ENCODE measurements around the gene ANKRD17. TPM values are rescaled to one million over a fixed set of nuclear protein-coding genes. Genes with fewer than 3 reads are reported as not detected.

Gene ANKRD17
- total and polyA plus RNA-seq, 9 of the 15 experiments (the other 6 are each of a cell fraction or from before 2014, with no cell fraction given): 25.5 to 86.9 (median 52.2) TPM

DNA sequence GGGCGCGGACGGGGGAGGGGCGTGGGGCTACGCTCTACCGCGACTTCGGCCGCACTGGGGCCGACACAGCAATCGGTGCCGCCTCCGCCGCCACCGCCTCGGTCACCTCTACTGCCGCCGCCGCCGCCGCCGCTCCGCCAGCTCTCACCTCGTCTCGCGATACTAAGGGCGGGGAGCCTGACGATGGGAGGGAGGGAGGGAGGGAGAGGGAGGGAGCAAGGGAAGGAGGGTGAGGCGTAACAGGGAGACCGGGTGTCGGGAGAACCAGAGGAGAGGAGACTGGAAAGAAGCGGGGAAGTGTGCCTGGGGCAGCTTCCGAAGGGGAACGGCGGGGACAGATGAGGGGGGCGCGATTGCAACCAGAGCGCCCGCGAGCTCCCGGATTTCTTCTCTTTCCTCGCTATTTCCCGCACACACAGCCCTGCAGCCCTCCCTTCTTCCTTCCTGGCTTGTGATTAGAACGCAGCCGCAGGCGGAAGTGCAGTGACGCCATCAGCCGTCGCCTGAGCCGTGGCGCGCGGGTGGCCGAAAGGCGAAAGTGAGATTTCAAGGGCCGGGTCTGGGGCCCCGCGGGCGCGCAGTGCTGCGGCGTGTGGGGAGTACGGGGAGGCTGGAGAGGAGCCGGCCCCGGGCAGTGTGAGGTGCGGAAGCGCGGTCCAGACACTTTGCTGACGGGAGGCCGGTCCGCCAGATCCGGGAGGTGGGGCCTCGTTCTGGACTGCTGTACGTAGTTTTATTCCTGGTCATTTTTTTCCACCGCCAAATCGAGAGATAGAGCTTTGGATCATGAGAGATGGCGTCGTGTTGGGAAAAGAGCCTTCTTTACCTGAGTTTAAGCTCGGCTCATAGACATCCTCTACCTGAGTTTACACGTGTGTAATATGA lies at the start of gene ANKRD17 (continued):
- TF ChIP-seq CBX8 (IDR thresholded peaks at IDR 0.05; ENCODE audit: borderline replicate concordance, extremely low read depth, low read depth, low read length, poor library complexity, severe bottlenecking) (no peak), KDM1A (IDR thresholded peaks at IDR 0.05) (peak in 1 of 2 experiments; percentile 80; a peak in 2 of 4 replicates), ZNF263 (CRISPR knock-in tag; IDR thresholded peaks at IDR 0.05; ENCODE audit: borderline replicate concordance) (peak; percentile 86), ZFX (CRISPR knock-in tag; IDR thresholded peaks at IDR 0.05) (peak; percentile 96), MCM3 (IDR thresholded peaks at IDR 0.05) (no peak), MYC (IDR thresholded peaks at IDR 0.05; ENCODE audit: low read depth, low read length) (peak; percentile 92), MYC (CRISPR knock-in tag; IDR thresholded peaks at IDR 0.05; ENCODE audit: borderline replicate concordance, low read depth) (0 out of 2 replicates have a peak, but pooled peaks have one; percentile 69), FOXJ2 (tag; IDR thresholded peaks at IDR 0.05) (0 out of 2 replicates have a peak, but pooled peaks have one; percentile 51), CREM (IDR thresholded peaks at IDR 0.05; ENCODE audit: low read depth) (peak; percentile 99), JUN (IDR thresholded peaks at IDR 0.05; ENCODE audit: borderline replicate concordance, low read depth, low read length) (no peak; the same call in 1 of the 2 replicates), JUN (CRISPR knock-in tag; IDR thresholded peaks at IDR 0.05; ENCODE audit: borderline replicate concordance) (0 out of 2 replicates have a peak, but pooled peaks have one; percentile 39), HMG20A (CRISPR knock-in tag; conservative IDR thresholded peaks at IDR 0.05) (no peak)
- TF ChIP-seq, protein P1, sequence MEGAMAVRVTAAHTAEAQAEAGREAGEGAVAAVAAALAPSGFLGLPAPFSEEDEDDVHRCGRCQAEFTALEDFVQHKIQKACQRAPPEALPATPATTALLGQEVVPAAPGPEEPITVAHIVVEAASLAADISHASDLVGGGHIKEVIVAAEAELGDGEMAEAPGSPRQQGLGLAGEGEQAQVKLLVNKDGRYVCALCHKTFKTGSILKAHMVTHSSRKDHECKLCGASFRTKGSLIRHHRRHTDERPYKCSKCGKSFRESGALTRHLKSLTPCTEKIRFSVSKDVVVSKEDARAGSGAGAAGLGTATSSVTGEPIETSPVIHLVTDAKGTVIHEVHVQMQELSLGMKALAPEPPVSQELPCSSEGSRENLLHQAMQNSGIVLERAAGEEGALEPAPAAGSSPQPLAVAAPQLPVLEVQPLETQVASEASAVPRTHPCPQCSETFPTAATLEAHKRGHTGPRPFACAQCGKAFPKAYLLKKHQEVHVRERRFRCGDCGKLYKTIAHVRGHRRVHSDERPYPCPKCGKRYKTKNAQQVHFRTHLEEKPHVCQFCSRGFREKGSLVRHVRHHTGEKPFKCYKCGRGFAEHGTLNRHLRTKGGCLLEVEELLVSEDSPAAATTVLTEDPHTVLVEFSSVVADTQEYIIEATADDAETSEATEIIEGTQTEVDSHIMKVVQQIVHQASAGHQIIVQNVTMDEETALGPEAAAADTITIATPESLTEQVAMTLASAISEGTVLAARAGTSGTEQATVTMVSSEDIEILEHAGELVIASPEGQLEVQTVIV (CRISPR knock-in tag; IDR thresholded peaks at IDR 0.05; ENCODE audit: borderline replicate concordance): peak; percentile 34; the same call in 1 of the 2 replicates
- TF ChIP-seq, protein P2, sequence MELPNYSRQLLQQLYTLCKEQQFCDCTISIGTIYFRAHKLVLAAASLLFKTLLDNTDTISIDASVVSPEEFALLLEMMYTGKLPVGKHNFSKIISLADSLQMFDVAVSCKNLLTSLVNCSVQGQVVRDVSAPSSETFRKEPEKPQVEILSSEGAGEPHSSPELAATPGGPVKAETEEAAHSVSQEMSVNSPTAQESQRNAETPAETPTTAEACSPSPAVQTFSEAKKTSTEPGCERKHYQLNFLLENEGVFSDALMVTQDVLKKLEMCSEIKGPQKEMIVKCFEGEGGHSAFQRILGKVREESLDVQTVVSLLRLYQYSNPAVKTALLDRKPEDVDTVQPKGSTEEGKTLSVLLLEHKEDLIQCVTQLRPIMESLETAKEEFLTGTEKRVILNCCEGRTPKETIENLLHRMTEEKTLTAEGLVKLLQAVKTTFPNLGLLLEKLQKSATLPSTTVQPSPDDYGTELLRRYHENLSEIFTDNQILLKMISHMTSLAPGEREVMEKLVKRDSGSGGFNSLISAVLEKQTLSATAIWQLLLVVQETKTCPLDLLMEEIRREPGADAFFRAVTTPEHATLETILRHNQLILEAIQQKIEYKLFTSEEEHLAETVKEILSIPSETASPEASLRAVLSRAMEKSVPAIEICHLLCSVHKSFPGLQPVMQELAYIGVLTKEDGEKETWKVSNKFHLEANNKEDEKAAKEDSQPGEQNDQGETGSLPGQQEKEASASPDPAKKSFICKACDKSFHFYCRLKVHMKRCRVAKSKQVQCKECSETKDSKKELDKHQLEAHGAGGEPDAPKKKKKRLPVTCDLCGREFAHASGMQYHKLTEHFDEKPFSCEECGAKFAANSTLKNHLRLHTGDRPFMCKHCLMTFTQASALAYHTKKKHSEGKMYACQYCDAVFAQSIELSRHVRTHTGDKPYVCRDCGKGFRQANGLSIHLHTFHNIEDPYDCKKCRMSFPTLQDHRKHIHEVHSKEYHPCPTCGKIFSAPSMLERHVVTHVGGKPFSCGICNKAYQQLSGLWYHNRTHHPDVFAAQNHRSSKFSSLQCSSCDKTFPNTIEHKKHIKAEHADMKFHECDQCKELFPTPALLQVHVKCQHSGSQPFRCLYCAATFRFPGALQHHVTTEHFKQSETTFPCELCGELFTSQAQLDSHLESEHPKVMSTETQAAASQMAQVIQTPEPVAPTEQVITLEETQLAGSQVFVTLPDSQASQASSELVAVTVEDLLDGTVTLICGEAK (IDR thresholded peaks at IDR 0.05): peak; percentile 82
- TF ChIP-seq, protein P2 (CRISPR knock-in tag; IDR thresholded peaks at IDR 0.05): no peak
